22Rv1 (cell line): Measurements from ENCODE around the gene LRCH3.

Experiments
- CTCF ChIP-seq: fragments of 450-650 bp; IDR thresholded peaks from 2 replicates; pipeline ENCODE4 v1.5.1; 2017; ENCODE audit warnings: mild to moderate bottlenecking
- ZFX ChIP-seq: fragments of 450-650 bp; IDR thresholded peaks from 2 replicates; pipeline ENCODE4 v1.6.1; 2017; ENCODE audit warnings: antibody characterized with exemption, borderline replicate concordance

GRCh38 chr3:197913641-197914380 lies 122.8 kb downstream of the LRCH3 start:
- no peak for TF ChIP-seq CTCF
- TF ChIP-seq ZFX: no peak
